Measurements from ENCODE around the gene BDH1.

The BDH1 gene

GRCh38 chr3:197465197-197465995 is 90.4 kb downstream of the BDH1 start:
- in situ Hi-C loops (cut with MboI; ENCODE audit: low sequenced_read_pairs): no loop called here

- in situ Hi-C loops (cut with MboI; ENCODE audit: low sequenced_read_pairs): no loop called here
These were observed 91.0 kb downstream of the BDH1 start for GRCh38 chr3:197464794-197465193.

- in situ Hi-C loops (cut with MboI; ENCODE audit: low sequenced_read_pairs): no loop called here
These were observed 92.5 kb downstream of the BDH1 start for GRCh38 chr3:197463279-197463678.

- in situ Hi-C loops (cut with MboI; ENCODE audit: low sequenced_read_pairs): no loop called here
These were observed 93.0 kb downstream of the BDH1 start for GRCh38 chr3:197462808-197463207.

GRCh38 chr3:197460639-197461038 is 95.1 kb downstream of the BDH1 start:
- in situ Hi-C loops (cut with MboI; ENCODE audit: low sequenced_read_pairs): no loop called here

GRCh38 chr3:197460002-197460401 is 95.8 kb downstream of the BDH1 start:
- in situ Hi-C loops (cut with MboI; ENCODE audit: low sequenced_read_pairs): no loop called here

All from HL-60/S4 treated with retinoic acid at 250 ng/mL for 4 days and 3 days (cell line).